Cardiac fibroblast (primary cell): ENCODE results near the gene LRFN2.

Experiments
- DNase-seq, 2 donors: peaks; one replicate each; pipeline versions ENCODE4 v3.0.0 to v3.0.0-alpha.2; 2010; ENCODE audit warnings: low read depth in 2 of 2
- H3K4me3 ChIP-seq, 2 donors: replicated peaks in 1 of 2; 1 replicate in 1 of 2; 2 replicates in 1 of 2; pipeline ENCODE4 v1.5.1; 2011; ENCODE audit warnings: low read depth in 2 of 2, low read length in 2 of 2, mild to moderate bottlenecking in 2 of 2, moderate library complexity in 1 of 2
- CTCF ChIP-seq: IDR thresholded peaks from one replicate; pipeline ENCODE4 v1.5.1; 2011; ENCODE audit warnings: low read depth, mild to moderate bottlenecking, low read length, inconsistent platforms

LRFN2 gene

DNA sequence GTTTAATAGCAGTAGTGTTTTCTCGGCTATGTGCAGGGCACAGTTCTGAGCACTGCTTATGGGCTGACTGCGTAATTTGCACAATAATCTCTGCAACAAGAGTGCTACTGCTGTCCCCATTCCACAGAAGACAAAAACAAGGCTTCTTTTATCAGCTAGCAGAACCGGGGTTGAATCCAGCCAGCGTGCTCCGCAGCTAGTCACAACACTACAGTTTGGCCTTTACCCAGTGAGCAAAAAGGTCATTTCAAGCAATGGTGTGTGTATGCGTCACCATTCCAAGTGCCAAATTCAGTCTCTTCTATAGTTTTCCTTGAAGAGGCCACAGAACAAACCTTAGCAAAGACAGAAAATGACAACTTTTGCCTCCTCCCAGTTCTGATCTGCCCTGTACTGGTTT, 61.1 kb downstream of the LRFN2 start:
- no peak for TF ChIP-seq CTCF
- no peak for DNase-seq

DNA sequence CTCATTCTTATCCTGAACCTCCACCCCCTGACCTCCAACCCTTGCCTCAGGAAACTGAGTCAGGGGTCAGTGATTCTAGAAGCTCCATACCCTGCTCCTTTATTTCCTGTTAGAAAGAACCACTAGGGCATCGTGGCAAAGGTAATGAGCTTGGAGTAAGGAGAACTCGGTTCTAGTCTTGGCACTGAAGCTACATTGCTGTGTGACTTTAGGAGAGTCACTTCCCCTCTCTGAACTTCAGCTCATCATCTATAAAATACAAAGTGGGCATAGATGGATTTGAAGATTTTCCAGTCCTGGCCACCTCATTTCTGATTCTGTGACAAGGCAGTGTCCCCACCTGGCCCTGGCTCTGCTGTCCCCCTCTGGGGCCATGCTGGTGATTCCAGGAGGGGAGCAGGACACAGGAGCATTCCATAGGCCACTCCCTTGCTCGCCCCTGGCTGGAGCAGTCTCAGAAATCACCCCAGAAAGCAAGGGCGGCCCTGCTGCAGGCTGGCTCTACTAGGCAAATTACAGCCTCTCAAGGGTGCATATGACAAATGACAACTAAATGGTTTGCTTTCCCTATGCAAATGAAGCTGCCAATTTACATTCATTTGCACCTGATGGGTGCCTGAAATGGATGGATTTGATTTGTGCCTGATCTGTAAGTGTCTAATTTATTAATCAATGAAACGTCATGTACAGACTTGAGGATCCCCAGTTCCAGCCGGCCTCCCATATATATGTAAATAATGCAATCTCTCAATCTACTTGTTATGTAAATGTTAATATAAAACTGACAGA, 62.2 kb downstream of the LRFN2 start:
- H3K4me3 ChIP-seq: no peak overlapping the region
- no peak for TF ChIP-seq CTCF
- no peak for DNase-seq

More for the DNA sequence above, 61.1 kb downstream of the LRFN2 start:
- H3K4me3 ChIP-seq: no peak overlapping the region

DNA sequence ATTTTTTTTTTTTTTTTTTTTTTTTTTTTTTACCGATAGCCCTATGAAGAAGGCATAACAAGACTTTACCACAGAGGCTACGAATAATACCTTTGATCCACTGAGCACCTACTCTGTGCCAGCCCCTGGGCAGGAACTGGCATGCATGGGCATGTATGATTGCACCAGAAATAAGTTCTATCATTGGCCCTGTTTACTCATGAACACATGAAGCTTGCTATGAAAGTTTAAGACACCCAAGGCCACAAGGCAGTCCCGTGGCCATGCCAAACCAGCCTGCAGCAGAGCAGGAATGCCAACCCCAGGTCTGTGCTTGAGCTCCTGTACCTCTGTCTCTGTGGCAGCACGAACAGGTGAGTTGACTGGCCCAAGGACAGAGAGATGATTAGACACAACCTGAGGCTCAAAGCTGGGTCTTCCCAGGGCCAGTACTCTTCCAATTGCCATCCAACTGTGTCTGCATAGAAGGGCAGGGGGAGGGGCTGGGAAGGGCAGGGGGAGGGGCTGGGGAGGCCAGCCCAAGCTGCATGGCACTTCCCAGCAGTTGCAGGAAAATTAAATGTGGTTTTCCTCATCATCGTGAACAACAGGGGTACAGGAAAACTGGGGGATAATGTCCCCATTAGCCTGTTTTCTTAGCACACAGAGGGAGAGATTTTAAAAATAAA, 63.5 kb downstream of the LRFN2 start:
- no peak for TF ChIP-seq CTCF
- DNase-seq: no peak
- no peak overlapping the region for H3K4me3 ChIP-seq

DNA sequence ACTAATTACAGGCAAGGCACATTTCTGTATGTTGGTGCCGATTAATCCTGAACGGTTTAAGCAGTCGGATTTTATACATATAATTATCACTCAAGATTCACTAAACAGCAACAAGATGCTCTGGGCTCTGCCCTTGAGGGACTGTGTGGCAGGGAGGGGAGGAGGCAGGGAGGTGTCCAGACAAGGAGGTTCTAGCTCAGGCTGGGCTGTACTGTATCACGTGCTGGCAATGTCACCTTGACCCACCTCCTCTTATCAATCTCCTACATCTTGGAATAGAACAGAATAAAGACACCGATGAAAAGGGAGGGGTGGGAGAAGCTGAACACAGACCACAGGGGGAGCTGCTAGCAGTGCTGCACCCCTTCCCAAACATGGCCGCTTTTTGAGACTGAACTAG, 65.7 kb downstream of the LRFN2 start:
- H3K4me3 ChIP-seq: no peak overlapping the region
- no peak for TF ChIP-seq CTCF
- DNase-seq: no peak

GRCh38 chr6:40520678-40521077, 66.5 kb downstream of the LRFN2 start:
- H3K4me3 ChIP-seq: no peak overlapping the region
- no peak for TF ChIP-seq CTCF
- DNase-seq: no peak

- no peak for DNase-seq
- TF ChIP-seq CTCF: no peak
- H3K4me3 ChIP-seq: no peak overlapping the region
These were observed 67.1 kb downstream of the LRFN2 start for GRCh38 chr6:40520084-40520483.
